Spleen (tissue), 11 donors: ENCODE results near the gene MIPEP. TPM values are rescaled to one million over a fixed set of nuclear protein-coding genes. Genes with fewer than 3 reads are reported as not detected.

Source experiments
- DNase-seq: peaks from one replicate; pipeline ENCODE4 v3.0.0-alpha.2; 2020
- H3K27ac ChIP-seq, 8 donors: fragments of 200-600 bp; sonication (generic) in 7 of 8; 1 replicate in 4 of 8; 2 replicates in 4 of 8; pipeline versions ENCODE4 v1.5.0 to v1.8.0; 2016 to 2021; ENCODE audit warnings: inconsistent platforms in 4 of 8, mild to moderate bottlenecking in 4 of 8, moderate library complexity in 1 of 8
- H3K27me3 ChIP-seq, 7 donors: fragments of 200-600 bp; sonication (generic) in 6 of 7; replicated peaks in 1 of 7; 1 replicate in 4 of 7; 2 replicates in 3 of 7; pipeline versions ENCODE4 v1.5.0 to v1.8.0; 2016 to 2021; ENCODE audit warnings: inconsistent platforms in 3 of 7, mild to moderate bottlenecking in 1 of 7
- H3K36me3 ChIP-seq, 6 donors: fragments of 200-600 bp; sonication (generic) in 5 of 6; 1 replicate in 4 of 6; 2 replicates in 2 of 6; pipeline versions ENCODE4 v1.5.0 to v1.8.0; 2016 to 2021; ENCODE audit warnings: inconsistent platforms in 2 of 6
- H3K4me1 ChIP-seq, 6 donors: fragments of 200-600 bp; sonication (generic) in 5 of 6; 1 replicate in 3 of 6; 2 replicates in 3 of 6; pipeline versions ENCODE4 v1.5.0 to v1.8.0; 2016 to 2021; ENCODE audit warnings: inconsistent platforms in 3 of 6
- H3K4me3 ChIP-seq, 8 donors: fragments of 200-600 bp; sonication (generic) in 7 of 8; 1 replicate in 4 of 8; 2 replicates in 4 of 8; pipeline versions ENCODE4 v1.5.0 to v1.8.0; 2016 to 2021; ENCODE audit warnings: inconsistent platforms in 4 of 8, mild to moderate bottlenecking in 4 of 8, moderate library complexity in 2 of 8
- H3K9me3 ChIP-seq, 8 donors: fragments of 200-600 bp; sonication (generic) in 7 of 8; 1 replicate in 4 of 8; 2 replicates in 4 of 8; pipeline versions ENCODE4 v1.5.0 to v1.8.0; 2016 to 2021; ENCODE audit warnings: inconsistent platforms in 4 of 8
- CTCF ChIP-seq, 11 experiments: fragments of 200-600 bp in 7 of 11; fragments of 450-650 bp in 4 of 11; sonication (generic) in 4 of 11; IDR thresholded peaks in 8 of 11; conservative IDR thresholded peaks in 3 of 11; 1 replicate in 7 of 11; 2 replicates in 4 of 11; pipeline versions ENCODE4 v1.4.0 to v1.8.0; 2016 to 2021; ENCODE audit warnings: antibody characterized with exemption in 11 of 11, inconsistent platforms in 4 of 11, mild to moderate bottlenecking in 1 of 11
- POLR2A ChIP-seq, 3 donors: fragments of 450-650 bp; IDR thresholded peaks; one replicate each; pipeline ENCODE4 v1.5.1; 2017; ENCODE audit warnings: antibody characterized with exemption in 3 of 3, mild to moderate bottlenecking in 1 of 3
- POLR2AphosphoS5 ChIP-seq, 3 donors: sonication (generic); formaldehyde crosslinking; IDR thresholded peaks; one replicate each; pipeline ENCODE4 v1.5.1; 2017; ENCODE audit warnings: antibody characterized with exemption in 3 of 3
- WGBS, 5 donors: extraction: QIAGEN DNeasy Blood & Tissue Kit in 3 of 5; methylation state at CpG; one replicate each; pipeline versions ENCODE4 v1.1.5 to v1.1.7; 2013 to 2018; 5-methylcytosine and 5-hydroxymethylcytosine counted together
- intact Hi-C: fragments of 100-400 bp; cut with DNase I; formaldehyde crosslinking; loops from one replicate; pipeline ENCODE4 v1.15.0; 2023; ENCODE audit warnings: low total_unique reads
- polyA plus RNA-seq, 3 donors: library from polyadenylated mRNA; stranded (reverse); fragments of 200-250 nt; gene quantifications; one replicate each; pipeline ENCODE4 v1.2.1, GENCODE V29; 2013
- total RNA-seq, 7 donors: library from RNA; depleted of rRNA in 3 of 7; stranded (reverse); fragments of >200 nt in 3 of 7; fragmentation: NEBNext Ultra II Directional in 4 of 7; extraction: Animal tissue kit (Norgen Biotek cat#: 25700) in 4 of 7; gene quantifications; one replicate each; pipeline versions ENCODE4 v1.1.0 to v1.2.1, GENCODE V29; 2016 to 2021
- donor health status: healthy with polysubstance abuse.
- donor health status: DM: no; HTN: no; CAD: no; lungs with moderate emphysema.
- donor health status: DM: no; HTN: no; CAD: no.
- donor health status: Bipolar disorder and iron deficiency.
- donor health status: healthy.
- donor health status: DM: no; HTN: no; CAD: no.
- donor health status: DM: yes; HTN: yes; CAD: no.

MIPEP gene
- total and polyA plus RNA-seq, 10 donors, result 7.2 to 16.3 (median 10.8) TPM

- no peak overlapping the region for H3K27ac ChIP-seq
- no peak for TF ChIP-seq POLR2AphosphoS5 (IDR thresholded peaks at IDR 0.05)
- no peak for TF ChIP-seq POLR2A (IDR thresholded peaks at IDR 0.05)
- peak in 2 of 11 experiments; percentile 4 to 18 for TF ChIP-seq CTCF (IDR thresholded peaks at IDR 0.05 in 8 of 11, conservative IDR thresholded peaks at IDR 0.05 in 3 of 11)
- no peaks in the 10 kb centered on the region for H3K9me3 ChIP-seq
- WGBS, 5 donors, result 52 to 92% (median 66%) methylated on average over 2 of the region's 2 CpGs
- no peak overlapping the region for H3K4me3 ChIP-seq
- H3K4me1 ChIP-seq, result peaks cover 9 to 25% (median 14%) of the 10 kb centered on the region in 6 donors
- H3K36me3 ChIP-seq, result no peaks in the 10 kb centered on the region
- intact Hi-C loops, result no loop called here
- H3K27me3 ChIP-seq, result no peaks in the 10 kb centered on the region
- no peak for DNase-seq
Observed at GRCh38 chr13:23778002-23778652, 111.1 kb downstream of the MIPEP start.

GRCh38 chr13:23777575-23777870, 111.7 kb downstream of the MIPEP start:
- TF ChIP-seq POLR2AphosphoS5 (IDR thresholded peaks at IDR 0.05) (no peak), CTCF (IDR thresholded peaks at IDR 0.05 in 8 of 11, conservative IDR thresholded peaks at IDR 0.05 in 3 of 11) (no peak), POLR2A (IDR thresholded peaks at IDR 0.05) (no peak)
- intact Hi-C loops, result no loop called here

GRCh38 chr13:23776698-23777574, 112.3 kb downstream of the MIPEP start:
- intact Hi-C loops, result no loop called here
- no peak overlapping the region for H3K27ac ChIP-seq
- no peaks in the 10 kb centered on the region for H3K9me3 ChIP-seq
- H3K36me3 ChIP-seq, result no peaks in the 10 kb centered on the region
- no peak overlapping the region for H3K4me3 ChIP-seq
- WGBS, 5 donors, result 54 to 73% (median 68%) methylated on average over 3 of the region's 3 CpGs
- DNase-seq, result no peak
- H3K4me1 ChIP-seq, result peaks cover 9 to 25% (median 14%) of the 10 kb centered on the region in 6 donors
- TF ChIP-seq CTCF (IDR thresholded peaks at IDR 0.05 in 8 of 11, conservative IDR thresholded peaks at IDR 0.05 in 3 of 11) (no peak), POLR2A (IDR thresholded peaks at IDR 0.05) (no peak), POLR2AphosphoS5 (IDR thresholded peaks at IDR 0.05) (no peak)
- no peaks in the 10 kb centered on the region for H3K27me3 ChIP-seq

More at GRCh38 chr13:23777575-23777870, 111.7 kb downstream of the MIPEP start:
- no peaks in the 10 kb centered on the region for H3K9me3 ChIP-seq
- WGBS, 5 donors, result 18 to 59% (median 44%) methylated on average over 1 of the region's 1 CpG
- H3K27me3 ChIP-seq, result no peaks in the 10 kb centered on the region
- H3K4me3 ChIP-seq, result no peak overlapping the region
- H3K4me1 ChIP-seq, result peaks cover 9 to 25% (median 14%) of the 10 kb centered on the region in 6 donors
- no peaks in the 10 kb centered on the region for H3K36me3 ChIP-seq
- H3K27ac ChIP-seq, result no peak overlapping the region
- DNase-seq, result no peak

DNA sequence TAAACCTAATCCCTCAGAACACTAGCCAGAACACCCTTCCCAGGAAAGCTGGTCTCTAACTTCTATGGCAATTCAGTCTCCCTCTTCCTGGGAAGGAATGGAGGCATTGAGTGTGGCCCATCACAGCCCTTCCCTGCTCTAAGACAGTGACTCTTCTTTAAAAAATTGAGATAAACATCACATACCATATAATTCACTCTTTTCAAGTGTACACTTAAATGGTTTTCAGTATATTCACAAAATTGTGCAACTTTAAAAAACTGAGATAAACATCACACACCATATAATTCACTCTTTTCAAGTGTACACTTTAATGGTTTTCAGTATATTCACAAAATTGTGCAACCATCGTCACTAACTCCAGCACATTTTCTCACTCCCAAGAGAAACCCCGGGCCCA, 116.5 kb downstream of the MIPEP start:
- no peak for DNase-seq
- H3K9me3 ChIP-seq, result no peaks in the 10 kb centered on the region
- WGBS, 5 donors, result 47 to 50% (median 49%) methylated on average over 2 of the region's 2 CpGs
- H3K4me1 ChIP-seq, result peaks cover 9 to 18% (median 12%) of the 10 kb centered on the region in 6 donors
- H3K27me3 ChIP-seq, result no peaks in the 10 kb centered on the region
- intact Hi-C loops, result no loop called here
- TF ChIP-seq POLR2A (IDR thresholded peaks at IDR 0.05), result no peak
- TF ChIP-seq POLR2AphosphoS5 (IDR thresholded peaks at IDR 0.05), result no peak
- no peak for TF ChIP-seq CTCF (IDR thresholded peaks at IDR 0.05 in 8 of 11, conservative IDR thresholded peaks at IDR 0.05 in 3 of 11)
- no peak overlapping the region for H3K27ac ChIP-seq
- no peak overlapping the region for H3K4me3 ChIP-seq
- H3K36me3 ChIP-seq, result no peaks in the 10 kb centered on the region
